H9 (cell line): Measurements from ENCODE around the gene STOM. TPM values are rescaled to one million over a fixed set of nuclear protein-coding genes. Genes with fewer than 3 reads are reported as not detected.

Experiments used
- DNase-seq: peaks from one replicate; pipeline ENCODE4 v3.0.0-alpha.2; 2017
- H2AFZ ChIP-seq: one replicate; pipeline ENCODE4 v1.6.1; 2013; ENCODE audit warnings: mild to moderate bottlenecking, low read length, control low read depth, moderate library complexity
- H2AK5ac ChIP-seq: 2 replicates; pipeline ENCODE4 v1.6.1; 2013; ENCODE audit warnings: low read length, control low read depth, mixed read lengths; ENCODE audit not compliant: insufficient read length
- H2BK120ac ChIP-seq: one replicate; pipeline ENCODE4 v1.6.1; 2013; ENCODE audit warnings: low read depth, mild to moderate bottlenecking, low read length, control low read depth, inconsistent platforms; ENCODE audit not compliant: poor library complexity, severe bottlenecking
- H2BK12ac ChIP-seq: 2 replicates; pipeline ENCODE4 v1.6.1; 2013; ENCODE audit warnings: low read length, control low read depth, mixed read lengths, low read depth; ENCODE audit not compliant: insufficient read length
- H2BK15ac ChIP-seq: 2 replicates; pipeline ENCODE4 v1.6.1; 2013; ENCODE audit warnings: low read depth, low read length, control low read depth
- H2BK20ac ChIP-seq: one replicate; pipeline ENCODE4 v1.6.1; 2013; ENCODE audit warnings: low read depth, mild to moderate bottlenecking, low read length, control low read depth, inconsistent platforms; ENCODE audit not compliant: poor library complexity, severe bottlenecking
- H2BK5ac ChIP-seq: 2 replicates; pipeline ENCODE4 v1.6.1; 2013; ENCODE audit warnings: low read length, control low read depth, mixed read lengths; ENCODE audit not compliant: insufficient read length
- H3K14ac ChIP-seq: 2 replicates; pipeline ENCODE4 v1.6.1; 2013; ENCODE audit warnings: low read length, control low read depth; ENCODE audit not compliant: insufficient read depth
- H3K18ac ChIP-seq: 2 replicates; pipeline ENCODE4 v1.6.1; 2013; ENCODE audit warnings: low read depth, mild to moderate bottlenecking, mixed read lengths, low read length, control low read depth; ENCODE audit not compliant: insufficient read length
- H3K23ac ChIP-seq: 2 replicates; pipeline ENCODE4 v1.6.1; 2013; ENCODE audit warnings: low read length, control low read depth, mixed read lengths, low read depth; ENCODE audit not compliant: insufficient read length
- H3K23me2 ChIP-seq: 2 replicates; pipeline ENCODE4 v1.6.1; 2013; ENCODE audit warnings: low read depth, mild to moderate bottlenecking, mixed read lengths, low read length, control low read depth; ENCODE audit not compliant: insufficient read length, poor library complexity, severe bottlenecking
- H3K27ac ChIP-seq: 2 replicates; pipeline ENCODE4 v1.5.1; 2013; ENCODE audit warnings: low read length, control low read depth, mixed read lengths, low read depth; ENCODE audit not compliant: insufficient read length
- H3K27me3 ChIP-seq: 2 replicates; pipeline ENCODE4 v1.6.1; 2013; ENCODE audit warnings: low read length, control low read depth, inconsistent platforms; ENCODE audit not compliant: insufficient read depth
- H3K4ac ChIP-seq: 2 replicates; pipeline ENCODE4 v1.6.1; 2013; ENCODE audit warnings: low read depth, mild to moderate bottlenecking, control low read depth, inconsistent platforms, low read length, moderate library complexity
- H3K4me1 ChIP-seq: 2 replicates; pipeline ENCODE4 v1.6.1; 2013; ENCODE audit warnings: low read length, control low read depth, inconsistent platforms; ENCODE audit not compliant: insufficient read depth
- H3K4me2 ChIP-seq: 2 replicates; pipeline ENCODE4 v1.6.1; 2013; ENCODE audit warnings: low read length, control low read depth, mixed read lengths; ENCODE audit not compliant: insufficient read length, insufficient read depth
- H3K56ac ChIP-seq: 2 replicates; pipeline ENCODE4 v1.6.1; 2013; ENCODE audit warnings: low read depth, mild to moderate bottlenecking, mixed read lengths, low read length, control low read depth; ENCODE audit not compliant: insufficient read length
- H3K79me1 ChIP-seq: 2 replicates; pipeline ENCODE4 v1.6.1; 2013; ENCODE audit warnings: low read depth, mild to moderate bottlenecking, moderate library complexity, low read length, control low read depth, inconsistent platforms; ENCODE audit not compliant: insufficient read depth, poor library complexity, severe bottlenecking
- H3K79me2 ChIP-seq: 2 replicates; pipeline ENCODE4 v1.6.1; 2013; ENCODE audit warnings: low read length, control low read depth, inconsistent platforms; ENCODE audit not compliant: insufficient read depth
- H3K9ac ChIP-seq: 2 replicates; pipeline ENCODE4 v1.6.1; 2013; ENCODE audit warnings: low read length, control low read depth, mixed read lengths; ENCODE audit not compliant: insufficient read length; ENCODE audit errors: extremely low read depth
- H3K9me3 ChIP-seq: one replicate; pipeline ENCODE4 v1.6.1; 2013; ENCODE audit warnings: low read depth, low read length, inconsistent platforms; ENCODE audit not compliant: control insufficient read depth
- H3T11ph ChIP-seq: one replicate; pipeline ENCODE4 v1.6.1; 2013; ENCODE audit warnings: mild to moderate bottlenecking, low read length, control low read depth, inconsistent platforms
- H4K20me1 ChIP-seq: one replicate; pipeline ENCODE4 v1.6.1; 2013; ENCODE audit not compliant: control insufficient read depth, insufficient read length, insufficient read depth
- H4K5ac ChIP-seq: 2 replicates; pipeline ENCODE4 v1.6.1; 2013; ENCODE audit warnings: low read depth, mild to moderate bottlenecking, mixed read lengths, low read length, control low read depth; ENCODE audit not compliant: insufficient read length
- H4K8ac ChIP-seq: replicated peaks from 2 replicates; pipeline ENCODE4 v1.6.1; 2013; ENCODE audit warnings: low read length, control low read depth, mixed read lengths, low read depth; ENCODE audit not compliant: insufficient read length
- H4K91ac ChIP-seq: 2 replicates; pipeline ENCODE4 v1.6.1; 2013; ENCODE audit warnings: low read depth, mild to moderate bottlenecking, moderate library complexity, mixed read lengths, low read length, control low read depth; ENCODE audit not compliant: insufficient read length
- H3K27ac Mint-ChIP-seq, 3 experiments: 2 replicates in 2 of 3; 3 replicates in 1 of 3; pipeline ENCODE4 v1.8.0; 2020 to 2021; ENCODE audit warnings: mixed read lengths in 3 of 3, mild to moderate bottlenecking in 1 of 3, moderate library complexity in 1 of 3
- H3K27me3 Mint-ChIP-seq: 2 replicates; pipeline ENCODE4 v1.8.0; 2021; ENCODE audit warnings: low read depth, mild to moderate bottlenecking, moderate library complexity, mixed read lengths
- H3K36me3 Mint-ChIP-seq, 3 experiments: 2 replicates in 2 of 3; 3 replicates in 1 of 3; pipeline ENCODE4 v1.8.0; 2020 to 2021; ENCODE audit warnings: low read depth in 3 of 3, mixed read lengths in 3 of 3; ENCODE audit not compliant: insufficient read depth in 1 of 3
- H3K4me1 Mint-ChIP-seq, 2 experiments: 2 replicates each; pipeline ENCODE4 v1.8.0; 2020; ENCODE audit warnings: mixed read lengths in 2 of 2
- H3K4me3 Mint-ChIP-seq, 2 experiments: 2 replicates in 1 of 2; 3 replicates in 1 of 2; pipeline ENCODE4 v1.8.0; 2020 to 2021; ENCODE audit warnings: mild to moderate bottlenecking in 2 of 2, mixed read lengths in 2 of 2, moderate library complexity in 1 of 2
- H3K9me3 Mint-ChIP-seq, 2 experiments: 2 replicates in 1 of 2; 3 replicates in 1 of 2; pipeline ENCODE4 v1.8.0; 2020; ENCODE audit warnings: mild to moderate bottlenecking in 2 of 2, mixed read lengths in 2 of 2, moderate library complexity in 1 of 2
- WGBS: extraction: QIAGEN DNeasy Blood & Tissue Kit; methylation state at CpG from one replicate; pipeline ENCODE4 v1.1.7; 2013; ENCODE audit warnings: missing lambda C conversion rate, low lambda C conversion rate, mixed read lengths; ENCODE audit not compliant: insufficient read length; ENCODE audit errors: extremely low coverage; 5-methylcytosine and 5-hydroxymethylcytosine counted together
- total RNA-seq: library from RNA; stranded (reverse); gene quantifications from 2 replicates; pipeline ENCODE4 v1.2.1, GENCODE V29; 2021
- TF ChIP-seq, protein P1 (sequence below): fragments of 200-600 bp; sonication (generic); conservative IDR thresholded peaks from 3 replicates; pipeline ENCODE4 v1.8.0; 2021; ENCODE audit warnings: antibody characterized with exemption, mild to moderate bottlenecking

STOM gene
- total RNA-seq, 1 experiment from 2014 or later = 15.3 TPM

- Histone ChIP-seq H4K8ac (no peak overlapping the region), H3K23me2 (no peaks in the 10 kb centered on the region), H4K20me1 (no peaks in the 10 kb centered on the region), H2AK5ac (no peak overlapping the region), H3K4me2 (no peak overlapping the region), H3K56ac (no peak overlapping the region), H3K27me3 (no peaks in the 10 kb centered on the region), H4K5ac (no peak overlapping the region), H2BK120ac (no peak overlapping the region), H2BK15ac (no peak overlapping the region), H3K9me3 (no peaks in the 10 kb centered on the region), H2BK5ac (no peak overlapping the region), H3K79me2 (no peaks in the 10 kb centered on the region), H3K4me1 (no peaks in the 10 kb centered on the region), H4K91ac (no peak overlapping the region), H3K23ac (no peak overlapping the region), H3K27ac (no peak overlapping the region), H3K9ac (no peak overlapping the region), H2BK20ac (no peak overlapping the region), H3K4ac (no peak overlapping the region), H2AFZ (no peak overlapping the region), H3K79me1 (no peaks in the 10 kb centered on the region), H3K14ac (no peak overlapping the region), H3K18ac (no peak overlapping the region), H2BK12ac (no peak overlapping the region), H3T11ph (no peak overlapping the region)
- Mint-ChIP-seq H3K36me3 (peaks cover 2 to 5% (median 3%) of the 10 kb centered on the region in 3 experiments; a peak in 3 of 7 replicates), H3K27me3 (peaks cover 23% of the 10 kb centered on the region), H3K9me3 (no peaks in the 10 kb centered on the region), H3K4me1 (no peaks in the 10 kb centered on the region), H3K4me3 (no peak overlapping the region), H3K27ac (no peak overlapping the region)
- DNase-seq = no peak
- TF ChIP-seq, protein P1, sequence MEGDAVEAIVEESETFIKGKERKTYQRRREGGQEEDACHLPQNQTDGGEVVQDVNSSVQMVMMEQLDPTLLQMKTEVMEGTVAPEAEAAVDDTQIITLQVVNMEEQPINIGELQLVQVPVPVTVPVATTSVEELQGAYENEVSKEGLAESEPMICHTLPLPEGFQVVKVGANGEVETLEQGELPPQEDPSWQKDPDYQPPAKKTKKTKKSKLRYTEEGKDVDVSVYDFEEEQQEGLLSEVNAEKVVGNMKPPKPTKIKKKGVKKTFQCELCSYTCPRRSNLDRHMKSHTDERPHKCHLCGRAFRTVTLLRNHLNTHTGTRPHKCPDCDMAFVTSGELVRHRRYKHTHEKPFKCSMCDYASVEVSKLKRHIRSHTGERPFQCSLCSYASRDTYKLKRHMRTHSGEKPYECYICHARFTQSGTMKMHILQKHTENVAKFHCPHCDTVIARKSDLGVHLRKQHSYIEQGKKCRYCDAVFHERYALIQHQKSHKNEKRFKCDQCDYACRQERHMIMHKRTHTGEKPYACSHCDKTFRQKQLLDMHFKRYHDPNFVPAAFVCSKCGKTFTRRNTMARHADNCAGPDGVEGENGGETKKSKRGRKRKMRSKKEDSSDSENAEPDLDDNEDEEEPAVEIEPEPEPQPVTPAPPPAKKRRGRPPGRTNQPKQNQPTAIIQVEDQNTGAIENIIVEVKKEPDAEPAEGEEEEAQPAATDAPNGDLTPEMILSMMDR = no peak
- no CpG with 5 or more reads among the region's 10 CpGs for WGBS
These were observed 56.4 kb downstream of the STOM start for GRCh38 chr9:121313458-121314152.
